Nephron (organoid): ENCODE results near the gene PKHD1.

Experiments used
- H3K27ac Mint-ChIP-seq, 3 experiments: 2 replicates each; pipeline ENCODE4 v1.8.0; 2020; ENCODE audit warnings: mixed read lengths in 3 of 3, mild to moderate bottlenecking in 2 of 3, moderate library complexity in 1 of 3
- H3K27me3 Mint-ChIP-seq: 2 replicates; pipeline ENCODE4 v1.8.0; 2021; ENCODE audit warnings: low read depth, mild to moderate bottlenecking, moderate library complexity, mixed read lengths
- H3K36me3 Mint-ChIP-seq: 2 replicates; pipeline ENCODE4 v1.8.0; 2020; ENCODE audit warnings: low read depth, mixed read lengths
- H3K4me1 Mint-ChIP-seq: 2 replicates; pipeline ENCODE4 v1.8.0; 2020; ENCODE audit warnings: mixed read lengths
- H3K4me3 Mint-ChIP-seq, 3 experiments: 2 replicates each; pipeline ENCODE4 v1.8.0; 2020; ENCODE audit warnings: mild to moderate bottlenecking in 3 of 3, mixed read lengths in 3 of 3, moderate library complexity in 2 of 3
- H3K9me3 Mint-ChIP-seq: 2 replicates; pipeline ENCODE4 v1.8.0; 2020; ENCODE audit warnings: mixed read lengths
- CTCF ChIP-seq, 3 experiments: fragments of 200-600 bp; sonication (generic); IDR thresholded peaks; one replicate each; pipeline ENCODE4 v1.5.0; 2021; ENCODE audit warnings: antibody characterized with exemption in 3 of 3; ENCODE audit not compliant: unreplicated experiment in 3 of 3

Gene PKHD1

GRCh38 chr6:51793393-51793792, 294.0 kb downstream of the PKHD1 start:
- Mint-ChIP-seq H3K27ac (no peak overlapping the region), H3K4me3 (no peak overlapping the region)

GRCh38 chr6:51792273-51793030, 295.0 kb downstream of the PKHD1 start:
- Mint-ChIP-seq H3K4me1 (no peaks in the 10 kb centered on the region), H3K27me3 (no peaks in the 10 kb centered on the region), H3K27ac (no peak overlapping the region), H3K9me3 (peaks cover 15% of the 10 kb centered on the region), H3K4me3 (no peak overlapping the region), H3K36me3 (peaks cover 23% of the 10 kb centered on the region)
- TF ChIP-seq CTCF (IDR thresholded peaks at IDR 0.05; ENCODE audit: unreplicated experiment in 3 of 3) = no peak

More at GRCh38 chr6:51793393-51793792, 294.0 kb downstream of the PKHD1 start:
- Mint-ChIP-seq H3K9me3 (peaks cover 21% of the 10 kb centered on the region), H3K27me3 (no peaks in the 10 kb centered on the region), H3K4me1 (no peaks in the 10 kb centered on the region), H3K36me3 (peaks cover 30% of the 10 kb centered on the region)
- no peak for TF ChIP-seq CTCF (IDR thresholded peaks at IDR 0.05; ENCODE audit: unreplicated experiment in 3 of 3)

- Mint-ChIP-seq H3K9me3 (peaks cover 3% of the 10 kb centered on the region), H3K4me3 (no peak overlapping the region), H3K27me3 (no peaks in the 10 kb centered on the region), H3K4me1 (no peaks in the 10 kb centered on the region), H3K36me3 (peaks cover 10% of the 10 kb centered on the region), H3K27ac (no peak overlapping the region)
- no peak for TF ChIP-seq CTCF (IDR thresholded peaks at IDR 0.05; ENCODE audit: unreplicated experiment in 3 of 3)
These were observed 296.5 kb downstream of the PKHD1 start for GRCh38 chr6:51790946-51791345.

- no peaks in the 10 kb centered on the region for H3K9me3 Mint-ChIP-seq
- no peak overlapping the region for H3K4me3 Mint-ChIP-seq
- no peaks in the 10 kb centered on the region for H3K4me1 Mint-ChIP-seq
- no peak for TF ChIP-seq CTCF (IDR thresholded peaks at IDR 0.05; ENCODE audit: unreplicated experiment in 3 of 3)
- H3K36me3 Mint-ChIP-seq = no peaks in the 10 kb centered on the region
- no peaks in the 10 kb centered on the region for H3K27me3 Mint-ChIP-seq
- H3K27ac Mint-ChIP-seq = no peak overlapping the region
These were observed 299.3 kb downstream of the PKHD1 start for GRCh38 chr6:51788121-51788520.

- Mint-ChIP-seq H3K36me3 (no peaks in the 10 kb centered on the region), H3K27me3 (no peaks in the 10 kb centered on the region)
These were observed 308.7 kb downstream of the PKHD1 start for GRCh38 chr6:51778666-51779065.

More at GRCh38 chr6:51778666-51779065, 308.7 kb downstream of the PKHD1 start:
- no peak overlapping the region for H3K27ac Mint-ChIP-seq
- TF ChIP-seq CTCF (IDR thresholded peaks at IDR 0.05; ENCODE audit: unreplicated experiment in 3 of 3) = no peak
- no peak overlapping the region for H3K4me3 Mint-ChIP-seq
- no peaks in the 10 kb centered on the region for H3K9me3 Mint-ChIP-seq
- H3K4me1 Mint-ChIP-seq = no peaks in the 10 kb centered on the region
